HEK293 (cell line): Measurements from ENCODE around the gene GATA3.

Experiments
- CTCF ChIA-PET: fragments of 350-600 bp; formaldehyde crosslinking; extraction: SDS; loops from one replicate; lab custom pipeline; 2021; ENCODE audit warnings: antibody characterized with exemption; lab: Yijun Ruan, JAX
- POLR2A ChIA-PET: fragments of 300-600 bp; formaldehyde crosslinking; extraction: SDS; loops from one replicate; lab custom pipeline; 2020; ENCODE audit warnings: antibody characterized with exemption, inconsistent platforms; lab: Yijun Ruan, JAX
- H3K27ac ChIP-seq: fragments of 200-500 bp; sonication (Bioruptor generic); 2 replicates; pipeline ENCODE4 v1.5.1; 2014; ENCODE audit warnings: low read depth, low read length, control low read depth, inconsistent platforms; ENCODE audit errors: extremely low read depth
- H3K36me3 ChIP-seq, 2 experiments: fragments of 200-500 bp in 1 of 2; sonication (Bioruptor generic) in 1 of 2; 1 replicate in 1 of 2; 2 replicates in 1 of 2; pipeline ENCODE4 v1.5.1; 2014 to 2017; ENCODE audit warnings: inconsistent platforms in 2 of 2, low read length in 2 of 2; ENCODE audit not compliant: control insufficient read depth in 2 of 2, insufficient read depth in 1 of 2
- H3K4me1 ChIP-seq: fragments of 200-500 bp; sonication (Bioruptor generic); 2 replicates; pipeline ENCODE4 v1.5.1; 2014; ENCODE audit warnings: mild to moderate bottlenecking, low read length, inconsistent platforms; ENCODE audit not compliant: control insufficient read depth, insufficient read depth
- H3K4me3 ChIP-seq: 2 replicates; pipeline ENCODE4 v1.5.1; 2011; ENCODE audit warnings: low read depth, mild to moderate bottlenecking, control low read depth, low read length, moderate library complexity
- H3K9me3 ChIP-seq: fragments of 200-500 bp; sonication (Bioruptor generic); 2 replicates; pipeline ENCODE4 v1.5.1; 2014; ENCODE audit warnings: low read depth, low read length, inconsistent platforms; ENCODE audit not compliant: control insufficient read depth, insufficient read depth
- EGR2 ChIP-seq: fragments of 450-650 bp; formaldehyde crosslinking; IDR thresholded peaks from 2 replicates; pipeline ENCODE4 v1.5.1; 2016; ENCODE audit warnings: low read depth, missing biosample characterization, missing genetic modification characterization
- GLIS2 ChIP-seq: fragments of 450-650 bp; formaldehyde crosslinking; IDR thresholded peaks from 2 replicates; pipeline ENCODE4 v1.5.1; 2016; ENCODE audit warnings: missing biosample characterization, missing genetic modification characterization
- KLF16 ChIP-seq: fragments of 450-650 bp; formaldehyde crosslinking; IDR thresholded peaks from 2 replicates; pipeline ENCODE4 v1.5.1; 2017; ENCODE audit warnings: missing biosample characterization, missing genetic modification characterization
- SETDB1 ChIP-seq: IDR thresholded peaks from one replicate; pipeline ENCODE4 v1.6.1; 2017; ENCODE audit warnings: mild to moderate bottlenecking, low read length, moderate library complexity, mixed read lengths; ENCODE audit not compliant: insufficient read length
- SP2 ChIP-seq: fragments of 450-650 bp; formaldehyde crosslinking; IDR thresholded peaks from 2 replicates; pipeline ENCODE4 v1.5.1; 2016; ENCODE audit warnings: missing biosample characterization, missing genetic modification characterization
- SP7 ChIP-seq: fragments of 450-650 bp; formaldehyde crosslinking; IDR thresholded peaks from 2 replicates; pipeline ENCODE4 v1.5.1; 2016; ENCODE audit warnings: missing biosample characterization, missing genetic modification characterization
- ZBTB26 ChIP-seq: fragments of 450-650 bp; formaldehyde crosslinking; optimal IDR thresholded peaks from 2 replicates; pipeline ENCODE3; 2016; ENCODE audit warnings: missing biosample characterization, mild to moderate bottlenecking, missing genetic modification characterization
- ZNF18 ChIP-seq: fragments of 450-650 bp; formaldehyde crosslinking; IDR thresholded peaks from 2 replicates; pipeline ENCODE4 v1.5.1; 2016; ENCODE audit warnings: missing biosample characterization, missing genetic modification characterization
- ZNF202 ChIP-seq: fragments of 450-650 bp; formaldehyde crosslinking; IDR thresholded peaks from 2 replicates; pipeline ENCODE4 v1.5.1; 2016; ENCODE audit warnings: missing biosample characterization, missing genetic modification characterization, borderline replicate concordance
- ZNF280C ChIP-seq: fragments of 450-650 bp; formaldehyde crosslinking; IDR thresholded peaks from 2 replicates; pipeline ENCODE4 v1.5.1; 2016; ENCODE audit warnings: missing biosample characterization, missing genetic modification characterization
- ZNF37A ChIP-seq: fragments of 450-650 bp; IDR thresholded peaks from 2 replicates; pipeline ENCODE4 v1.5.1; 2018; ENCODE audit warnings: missing biosample characterization, missing genetic modification characterization
- ZNF600 ChIP-seq: fragments of 450-650 bp; formaldehyde crosslinking; IDR thresholded peaks from 2 replicates; pipeline ENCODE4 v1.5.1; 2016; ENCODE audit warnings: missing biosample characterization, missing genetic modification characterization
- ZNF670 ChIP-seq: fragments of 450-650 bp; formaldehyde crosslinking; IDR thresholded peaks from 2 replicates; pipeline ENCODE4 v1.5.1; 2016; ENCODE audit warnings: missing biosample characterization, missing genetic modification characterization, low read depth
- ZNF692 ChIP-seq: fragments of 450-650 bp; formaldehyde crosslinking; IDR thresholded peaks from 2 replicates; pipeline ENCODE4 v1.5.1; 2016; ENCODE audit warnings: missing biosample characterization, missing genetic modification characterization
- ZNF76 ChIP-seq: fragments of 450-650 bp; formaldehyde crosslinking; IDR thresholded peaks from 2 replicates; pipeline ENCODE4; 2016; ENCODE audit warnings: low read depth, missing biosample characterization, missing genetic modification characterization, borderline replicate concordance
- ZNF843 ChIP-seq: fragments of 450-650 bp; formaldehyde crosslinking; IDR thresholded peaks from 2 replicates; pipeline ENCODE4 v1.5.1; 2016; ENCODE audit warnings: missing biosample characterization, missing genetic modification characterization
- TF ChIP-seq, protein P1 (sequence below): fragments of 450-650 bp; formaldehyde crosslinking; IDR thresholded peaks from 2 replicates; pipeline ENCODE4 v1.5.1; 2016; ENCODE audit warnings: missing biosample characterization, missing genetic modification characterization
- TF ChIP-seq, protein P2 (sequence below): fragments of 450-650 bp; formaldehyde crosslinking; IDR thresholded peaks from 2 replicates; pipeline ENCODE4 v1.5.1; 2016; ENCODE audit warnings: missing biosample characterization, missing genetic modification characterization

Gene GATA3

DNA sequence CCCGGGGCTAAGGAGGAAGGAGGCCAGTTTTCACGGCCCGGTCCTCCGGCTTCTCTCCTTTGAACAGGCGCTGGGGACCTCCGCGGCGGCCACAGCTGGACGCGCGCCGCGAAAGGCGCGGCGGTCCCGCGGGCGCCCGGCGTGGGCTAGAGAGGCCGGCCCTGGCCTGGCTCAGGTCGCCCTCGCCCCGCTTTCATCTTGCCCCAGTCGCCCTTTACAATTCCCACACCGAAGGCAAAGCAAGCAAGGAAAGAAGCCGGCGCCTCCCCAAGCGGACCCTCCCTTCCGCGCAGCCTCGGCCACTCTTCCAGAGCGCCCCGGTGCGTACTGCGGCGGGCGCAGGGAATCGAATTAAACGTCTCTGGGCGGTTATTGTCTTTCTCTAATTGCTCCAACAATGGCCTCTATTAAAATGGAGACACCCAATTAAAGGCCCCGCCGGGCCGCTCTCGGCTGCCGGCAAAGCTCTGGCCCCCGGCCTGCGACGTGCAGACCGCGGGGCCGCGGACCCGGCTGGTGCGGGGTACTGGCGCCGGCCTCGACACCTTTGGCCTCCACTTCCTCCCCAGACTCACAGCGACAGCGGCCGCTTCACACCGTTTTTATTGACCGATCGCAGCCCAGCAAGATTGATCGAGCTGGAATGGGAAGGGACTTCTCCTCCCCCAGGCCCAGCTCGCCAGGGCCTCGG is 4.5 kb upstream of the GATA3 start (continued):
- TF ChIP-seq, protein P1, sequence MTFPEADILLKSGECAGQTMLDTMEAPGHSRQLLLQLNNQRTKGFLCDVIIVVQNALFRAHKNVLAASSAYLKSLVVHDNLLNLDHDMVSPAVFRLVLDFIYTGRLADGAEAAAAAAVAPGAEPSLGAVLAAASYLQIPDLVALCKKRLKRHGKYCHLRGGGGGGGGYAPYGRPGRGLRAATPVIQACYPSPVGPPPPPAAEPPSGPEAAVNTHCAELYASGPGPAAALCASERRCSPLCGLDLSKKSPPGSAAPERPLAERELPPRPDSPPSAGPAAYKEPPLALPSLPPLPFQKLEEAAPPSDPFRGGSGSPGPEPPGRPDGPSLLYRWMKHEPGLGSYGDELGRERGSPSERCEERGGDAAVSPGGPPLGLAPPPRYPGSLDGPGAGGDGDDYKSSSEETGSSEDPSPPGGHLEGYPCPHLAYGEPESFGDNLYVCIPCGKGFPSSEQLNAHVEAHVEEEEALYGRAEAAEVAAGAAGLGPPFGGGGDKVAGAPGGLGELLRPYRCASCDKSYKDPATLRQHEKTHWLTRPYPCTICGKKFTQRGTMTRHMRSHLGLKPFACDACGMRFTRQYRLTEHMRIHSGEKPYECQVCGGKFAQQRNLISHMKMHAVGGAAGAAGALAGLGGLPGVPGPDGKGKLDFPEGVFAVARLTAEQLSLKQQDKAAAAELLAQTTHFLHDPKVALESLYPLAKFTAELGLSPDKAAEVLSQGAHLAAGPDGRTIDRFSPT (tag by site-specific recombination), result 0 out of 2 replicates have a peak, but pooled peaks have one; percentile 20
- TF ChIP-seq ZNF37A (tag by site-specific recombination) (no peak), ZNF18 (tag by site-specific recombination) (peak; percentile 97), ZBTB26 (tag by site-specific recombination) (peak; percentile 85), ZNF600 (peak; percentile 9), ZNF202 (tag by site-specific recombination) (no peak), ZNF76 (tag by site-specific recombination) (peak; percentile 16; the same call in 1 of the 2 replicates), GLIS2 (tag by site-specific recombination) (0 out of 2 replicates have a peak, but pooled peaks have one; percentile 7), SP7 (tag by site-specific recombination) (0 out of 2 replicates have a peak, but pooled peaks have one; percentile 47), KLF16 (0 out of 2 replicates have a peak, but pooled peaks have one; percentile 38)
- TF ChIP-seq, all 188 proteins: peak for 17

DNA sequence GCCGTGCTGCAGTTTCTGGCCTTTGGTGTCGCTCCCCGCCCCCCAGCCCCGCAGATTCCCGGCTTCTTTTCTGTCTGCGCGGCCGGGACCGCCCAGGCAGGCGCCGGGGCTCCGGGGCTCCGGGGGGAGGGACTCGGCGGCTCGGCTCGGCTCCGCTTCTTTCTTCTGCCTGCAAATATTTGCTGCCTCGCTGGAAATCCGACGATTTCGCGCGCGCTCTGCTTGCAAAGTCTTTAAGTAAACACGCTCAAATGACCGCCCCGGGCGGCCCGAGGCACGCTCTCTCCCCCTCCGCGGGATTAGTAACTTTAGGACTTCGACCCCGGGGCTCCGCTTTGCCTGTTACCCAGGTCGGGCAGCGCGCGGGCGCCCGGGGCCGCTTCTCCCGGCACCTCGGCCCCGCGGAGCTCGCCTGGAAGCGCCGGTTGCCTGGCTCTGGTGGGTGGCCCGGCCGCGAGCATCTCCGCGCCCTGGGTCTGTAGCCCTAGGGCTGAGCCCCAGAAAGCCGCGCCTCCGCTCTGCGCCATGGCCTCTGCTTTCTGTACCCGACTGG is 3.9 kb upstream of the GATA3 start:
- Histone ChIP-seq H3K4me1 (no peaks in the 10 kb centered on the region; the same call in 1 of the 2 replicates), H3K4me3 (peak overlapping the region; percentile 45), H3K36me3 (peaks cover 0 to 2% of the 10 kb centered on the region in 2 experiments; a peak in 1 of 3 replicates), H3K9me3 (no peaks in the 10 kb centered on the region), H3K27ac (peak overlapping the region; percentile 100)
- ChIA-PET CTCF (interaction anchor here (0.6 to 0.8 kb wide), 3 partner anchors 113 to 1157 kb away, joined by 3 read pairs; no protein-coding TSS in a partner anchor), POLR2A (interaction anchor here (0.8 kb wide), 2 partner anchors 10 to 163 kb away, joined by 3 read pairs; no protein-coding TSS in a partner anchor)
- peak; percentile 44; the same call in 1 of the 2 replicates for TF ChIP-seq ZNF843 (tag by site-specific recombination)
- TF ChIP-seq EGR2, result no peak
- no peak for TF ChIP-seq ZNF670 (tag by site-specific recombination)
- TF ChIP-seq ZNF280C, result no peak
- peak; percentile 72 for TF ChIP-seq ZBTB26 (tag by site-specific recombination)
- TF ChIP-seq, protein P2, sequence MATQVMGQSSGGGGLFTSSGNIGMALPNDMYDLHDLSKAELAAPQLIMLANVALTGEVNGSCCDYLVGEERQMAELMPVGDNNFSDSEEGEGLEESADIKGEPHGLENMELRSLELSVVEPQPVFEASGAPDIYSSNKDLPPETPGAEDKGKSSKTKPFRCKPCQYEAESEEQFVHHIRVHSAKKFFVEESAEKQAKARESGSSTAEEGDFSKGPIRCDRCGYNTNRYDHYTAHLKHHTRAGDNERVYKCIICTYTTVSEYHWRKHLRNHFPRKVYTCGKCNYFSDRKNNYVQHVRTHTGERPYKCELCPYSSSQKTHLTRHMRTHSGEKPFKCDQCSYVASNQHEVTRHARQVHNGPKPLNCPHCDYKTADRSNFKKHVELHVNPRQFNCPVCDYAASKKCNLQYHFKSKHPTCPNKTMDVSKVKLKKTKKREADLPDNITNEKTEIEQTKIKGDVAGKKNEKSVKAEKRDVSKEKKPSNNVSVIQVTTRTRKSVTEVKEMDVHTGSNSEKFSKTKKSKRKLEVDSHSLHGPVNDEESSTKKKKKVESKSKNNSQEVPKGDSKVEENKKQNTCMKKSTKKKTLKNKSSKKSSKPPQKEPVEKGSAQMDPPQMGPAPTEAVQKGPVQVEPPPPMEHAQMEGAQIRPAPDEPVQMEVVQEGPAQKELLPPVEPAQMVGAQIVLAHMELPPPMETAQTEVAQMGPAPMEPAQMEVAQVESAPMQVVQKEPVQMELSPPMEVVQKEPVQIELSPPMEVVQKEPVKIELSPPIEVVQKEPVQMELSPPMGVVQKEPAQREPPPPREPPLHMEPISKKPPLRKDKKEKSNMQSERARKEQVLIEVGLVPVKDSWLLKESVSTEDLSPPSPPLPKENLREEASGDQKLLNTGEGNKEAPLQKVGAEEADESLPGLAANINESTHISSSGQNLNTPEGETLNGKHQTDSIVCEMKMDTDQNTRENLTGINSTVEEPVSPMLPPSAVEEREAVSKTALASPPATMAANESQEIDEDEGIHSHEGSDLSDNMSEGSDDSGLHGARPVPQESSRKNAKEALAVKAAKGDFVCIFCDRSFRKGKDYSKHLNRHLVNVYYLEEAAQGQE (tag by site-specific recombination), result no peak
- no peak for TF ChIP-seq SETDB1
- peak; percentile 78 for TF ChIP-seq SP2 (tag by site-specific recombination)
- peak; percentile 40; the same call in 1 of the 2 replicates for TF ChIP-seq ZNF692 (tag by site-specific recombination)
